ENCODE data around the gene CLSTN1.

The CLSTN1 gene

DNA sequence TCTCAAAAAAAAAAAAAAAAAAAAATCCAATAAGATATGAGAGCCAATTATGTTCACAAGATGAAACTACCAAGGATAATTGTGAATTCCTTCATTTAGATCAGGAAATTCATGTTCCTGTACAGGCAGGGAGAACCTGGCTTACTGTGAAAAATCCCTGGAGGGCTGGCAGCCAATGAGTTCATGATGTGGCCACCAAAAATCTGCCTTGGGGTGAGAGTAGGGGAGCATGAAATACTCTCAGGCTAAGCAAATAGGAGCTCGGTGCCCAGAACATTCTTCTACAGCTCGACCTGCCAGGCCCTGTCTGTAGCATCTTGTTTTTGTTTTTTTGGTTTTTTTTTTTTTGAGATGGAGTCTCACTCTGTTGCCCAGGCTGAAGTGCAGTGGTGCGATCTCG, 122.1 kb downstream of the CLSTN1 start:
- Histone ChIP-seq H3K36me3 (no peaks in the 10 kb centered on the region), H3K4me1 (no peaks in the 10 kb centered on the region), H3K27me3 (no peaks in the 10 kb centered on the region), H3K4me3 (ENCODE audit: low read depth, low read length) (no peak overlapping the region), H3K9me3 (no peaks in the 10 kb centered on the region)
- TF ChIP-seq, protein P1, sequence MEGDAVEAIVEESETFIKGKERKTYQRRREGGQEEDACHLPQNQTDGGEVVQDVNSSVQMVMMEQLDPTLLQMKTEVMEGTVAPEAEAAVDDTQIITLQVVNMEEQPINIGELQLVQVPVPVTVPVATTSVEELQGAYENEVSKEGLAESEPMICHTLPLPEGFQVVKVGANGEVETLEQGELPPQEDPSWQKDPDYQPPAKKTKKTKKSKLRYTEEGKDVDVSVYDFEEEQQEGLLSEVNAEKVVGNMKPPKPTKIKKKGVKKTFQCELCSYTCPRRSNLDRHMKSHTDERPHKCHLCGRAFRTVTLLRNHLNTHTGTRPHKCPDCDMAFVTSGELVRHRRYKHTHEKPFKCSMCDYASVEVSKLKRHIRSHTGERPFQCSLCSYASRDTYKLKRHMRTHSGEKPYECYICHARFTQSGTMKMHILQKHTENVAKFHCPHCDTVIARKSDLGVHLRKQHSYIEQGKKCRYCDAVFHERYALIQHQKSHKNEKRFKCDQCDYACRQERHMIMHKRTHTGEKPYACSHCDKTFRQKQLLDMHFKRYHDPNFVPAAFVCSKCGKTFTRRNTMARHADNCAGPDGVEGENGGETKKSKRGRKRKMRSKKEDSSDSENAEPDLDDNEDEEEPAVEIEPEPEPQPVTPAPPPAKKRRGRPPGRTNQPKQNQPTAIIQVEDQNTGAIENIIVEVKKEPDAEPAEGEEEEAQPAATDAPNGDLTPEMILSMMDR (IDR thresholded peaks at IDR 0.05; ENCODE audit: low read depth, low read length): no peak
- DNase-seq: no peak

DNA sequence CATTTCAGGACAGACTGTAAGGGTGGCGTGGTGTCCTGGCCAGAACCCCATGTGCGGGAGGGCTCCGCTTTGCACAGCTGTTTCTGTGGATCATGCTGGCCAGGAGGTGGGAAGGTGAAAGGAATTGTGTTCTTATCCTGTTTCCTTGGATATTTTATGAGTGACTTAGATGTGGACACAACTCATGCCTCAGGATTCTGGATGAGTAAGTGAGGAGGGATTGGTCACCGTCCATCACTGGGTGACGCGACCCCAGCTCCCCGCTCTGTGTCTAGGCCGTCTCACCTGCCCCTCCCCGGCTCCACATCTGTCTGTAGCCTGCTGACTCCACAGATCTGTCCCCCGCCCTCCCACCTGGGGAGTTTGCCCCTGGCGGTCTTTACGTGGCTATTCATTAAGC, 123.4 kb downstream of the CLSTN1 start:
- no peak overlapping the region for H3K4me3 ChIP-seq (ENCODE audit: low read depth, low read length)
- no peaks in the 10 kb centered on the region for H3K9me3 ChIP-seq
- H3K27me3 ChIP-seq: no peaks in the 10 kb centered on the region
- TF ChIP-seq, protein P1 (IDR thresholded peaks at IDR 0.05; ENCODE audit: low read depth, low read length): no peak
- DNase-seq: no peak
- no peaks in the 10 kb centered on the region for H3K36me3 ChIP-seq
- H3K4me1 ChIP-seq: no peaks in the 10 kb centered on the region

DNA sequence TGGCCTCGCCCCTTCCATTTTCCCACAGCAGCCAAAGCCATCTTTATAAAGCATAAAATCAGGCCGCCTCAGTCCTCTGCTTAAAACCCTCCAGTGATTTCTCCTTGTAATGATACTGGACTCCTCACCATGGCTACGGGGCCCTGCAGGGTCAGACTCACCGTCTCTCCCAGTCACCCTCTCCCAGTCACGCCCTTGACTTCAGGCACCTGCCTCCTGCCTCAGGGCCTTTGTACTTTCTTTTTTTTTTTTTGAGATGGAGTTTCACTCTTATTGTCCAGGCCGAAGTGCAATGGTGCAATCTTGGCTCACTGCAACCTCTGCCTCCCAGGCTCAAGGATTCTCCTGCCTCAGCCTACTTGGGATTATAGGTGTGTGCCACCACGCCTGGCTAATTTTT, 124.4 kb downstream of the CLSTN1 start:
- H3K4me3 ChIP-seq (ENCODE audit: low read depth, low read length): no peak overlapping the region
- H3K9me3 ChIP-seq: no peaks in the 10 kb centered on the region
- DNase-seq: no peak
- H3K4me1 ChIP-seq: no peaks in the 10 kb centered on the region
- H3K27me3 ChIP-seq: no peaks in the 10 kb centered on the region
- TF ChIP-seq, protein P1 (IDR thresholded peaks at IDR 0.05; ENCODE audit: low read depth, low read length): no peak
- no peaks in the 10 kb centered on the region for H3K36me3 ChIP-seq

DNA sequence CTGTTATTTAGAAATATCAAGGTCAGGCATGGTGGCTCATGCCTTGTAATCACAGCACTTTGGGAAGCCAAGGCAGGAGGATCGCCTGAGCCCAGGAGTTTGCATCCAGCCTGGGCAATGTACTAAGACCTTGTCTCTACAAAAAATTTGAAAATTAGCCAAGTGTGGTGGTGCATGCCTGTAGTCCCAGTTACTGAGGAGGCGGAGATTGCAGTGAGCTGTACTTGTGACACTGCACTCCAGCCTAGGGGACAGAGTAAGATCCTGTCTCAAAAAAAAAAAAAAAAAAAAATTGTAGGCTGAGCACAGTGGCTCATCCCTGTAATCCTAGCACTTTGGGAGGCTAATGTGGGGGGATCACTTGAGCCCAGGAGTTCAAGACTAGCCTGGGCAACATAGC, 127.0 kb downstream of the CLSTN1 start:
- no peaks in the 10 kb centered on the region for H3K9me3 ChIP-seq
- no peak overlapping the region for H3K4me3 ChIP-seq (ENCODE audit: low read depth, low read length)
- H3K36me3 ChIP-seq: no peaks in the 10 kb centered on the region
- no peaks in the 10 kb centered on the region for H3K4me1 ChIP-seq
- no peaks in the 10 kb centered on the region for H3K27me3 ChIP-seq
- TF ChIP-seq, protein P1 (IDR thresholded peaks at IDR 0.05; ENCODE audit: low read depth, low read length): no peak
- no peak for DNase-seq

DNA sequence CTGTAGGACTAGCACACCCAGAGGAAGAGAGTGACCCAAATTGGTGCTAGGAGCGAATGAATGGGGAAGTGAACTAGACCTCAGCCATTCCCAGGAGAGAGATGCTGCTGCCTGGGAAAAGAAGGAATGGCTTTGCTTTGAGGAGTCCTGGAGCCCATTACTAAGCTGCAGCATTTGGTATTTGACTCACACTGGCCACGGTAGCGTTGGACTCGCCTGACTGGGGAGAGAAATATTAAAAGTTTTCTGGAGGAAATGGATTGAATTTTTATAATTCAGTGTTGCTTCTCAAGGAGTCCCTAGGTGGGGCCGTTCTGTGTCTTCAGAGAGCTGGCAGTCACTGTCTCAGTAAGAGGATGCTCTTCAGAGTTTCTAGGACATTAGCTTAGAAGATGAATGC, 132.1 kb downstream of the CLSTN1 start:
- Histone ChIP-seq H3K4me1 (no peaks in the 10 kb centered on the region), H3K27me3 (peaks cover 28% of the 10 kb centered on the region), H3K36me3 (no peaks in the 10 kb centered on the region), H3K4me3 (ENCODE audit: low read depth, low read length) (no peak overlapping the region), H3K9me3 (no peaks in the 10 kb centered on the region)
- DNase-seq: no peak
- TF ChIP-seq, protein P1 (IDR thresholded peaks at IDR 0.05; ENCODE audit: low read depth, low read length): no peak

DNA sequence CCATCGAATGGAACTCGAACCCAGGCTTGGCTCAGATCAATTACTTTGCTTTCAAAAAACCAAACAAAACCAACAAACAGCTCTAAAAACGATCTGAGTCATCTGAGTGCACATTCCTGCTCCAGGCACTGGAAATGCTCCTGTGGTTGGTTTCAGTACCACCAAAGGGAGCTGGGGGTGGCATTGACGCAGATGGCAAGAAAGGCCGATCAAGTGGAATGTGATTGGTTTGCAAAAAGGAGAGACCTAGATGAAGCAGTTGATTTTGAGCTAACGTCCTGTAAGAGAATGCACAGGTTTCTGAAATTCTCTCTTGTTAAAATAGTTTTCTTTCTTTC, 132.7 kb downstream of the CLSTN1 start:
- peaks cover 28% of the 10 kb centered on the region for H3K27me3 ChIP-seq
- TF ChIP-seq, protein P1 (IDR thresholded peaks at IDR 0.05; ENCODE audit: low read depth, low read length): no peak
- no peaks in the 10 kb centered on the region for H3K4me1 ChIP-seq
- no peaks in the 10 kb centered on the region for H3K9me3 ChIP-seq
- DNase-seq: no peak
- no peaks in the 10 kb centered on the region for H3K36me3 ChIP-seq
- H3K4me3 ChIP-seq (ENCODE audit: low read depth, low read length): no peak overlapping the region
